Measurements from ENCODE around the gene CLEC1B. TPM values are rescaled to one million over a fixed set of nuclear protein-coding genes. Genes with fewer than 3 reads are reported as not detected.
"Not testable (repeated sequence)": the region's sequence is repeated elsewhere in the genome, so short reads cannot be mapped to it uniquely, and the experiment has no call there.

CLEC1B gene
- total RNA-seq, 2 experiments from 2014 or later, result not detected

GRCh38 chr12:9961106-9961505, 37.8 kb downstream of the CLEC1B start:
- TF ChIP-seq CTCF (IDR thresholded peaks at IDR 0.05), result no peak
- ChIA-PET CTCF (interaction anchor here (2.1 kb wide), 1 partner anchor 211 kb away, joined by 6 read pairs; no protein-coding TSS in a partner anchor), POLR2A (no interaction called here)
- intact Hi-C loops (cut with micrococcal nuclease), result no loop called here
- H3K36me3 Mint-ChIP-seq (ENCODE audit: low read depth), result no peaks in the 10 kb centered on the region
- peaks cover 27% of the 10 kb centered on the region for H3K4me1 Mint-ChIP-seq (ENCODE audit: low read depth)
- no peak overlapping the region for H3K27ac Mint-ChIP-seq
- DNase-seq, result peak; percentile 11
- no peaks in the 10 kb centered on the region for H3K9me3 Mint-ChIP-seq
- H3K4me3 Mint-ChIP-seq, result no peak overlapping the region
- no peaks in the 10 kb centered on the region for H3K27me3 Mint-ChIP-seq
- ATAC-seq, result peak; percentile 55

GRCh38 chr12:9960590-9960989, 38.3 kb downstream of the CLEC1B start:
- no peak for ATAC-seq
- no peak for TF ChIP-seq CTCF (IDR thresholded peaks at IDR 0.05)
- no peak for DNase-seq
- Mint-ChIP-seq H3K27ac (peak overlapping the region; percentile 18), H3K36me3 (ENCODE audit: low read depth) (no peaks in the 10 kb centered on the region), H3K4me1 (ENCODE audit: low read depth) (peaks cover 27% of the 10 kb centered on the region), H3K9me3 (no peaks in the 10 kb centered on the region), H3K4me3 (no peak overlapping the region), H3K27me3 (no peaks in the 10 kb centered on the region)
- intact Hi-C loops (cut with micrococcal nuclease), result no loop called here
- ChIA-PET POLR2A (no interaction called here), CTCF (no interaction called here)

- no peak for DNase-seq
- Mint-ChIP-seq H3K9me3 (no peaks in the 10 kb centered on the region), H3K4me3 (no peak overlapping the region), H3K27me3 (no peaks in the 10 kb centered on the region), H3K36me3 (ENCODE audit: low read depth) (no peaks in the 10 kb centered on the region), H3K4me1 (ENCODE audit: low read depth) (peaks cover 27% of the 10 kb centered on the region), H3K27ac (no peak overlapping the region)
- ChIA-PET POLR2A (interaction anchor here (0.5 kb wide), 1 partner anchor 166 kb away, joined by 3 read pairs; no protein-coding TSS in a partner anchor), CTCF (no interaction called here)
- peak; percentile 49 for ATAC-seq
- no peak for TF ChIP-seq CTCF (IDR thresholded peaks at IDR 0.05)
- intact Hi-C loops (cut with micrococcal nuclease), result no loop called here
Measured at GRCh38 chr12:9957834-9958233, 41.1 kb downstream of the CLEC1B start.

GRCh38 chr12:9952954-9953729, 45.8 kb downstream of the CLEC1B start:
- H3K9me3 Mint-ChIP-seq; ATAC-seq; H3K36me3 Mint-ChIP-seq (ENCODE audit: low read depth); H3K27me3 Mint-ChIP-seq; POLR2A ChIA-PET; DNase-seq; intact Hi-C loops (cut with micrococcal nuclease); H3K27ac Mint-ChIP-seq; CTCF ChIA-PET; H3K4me3 Mint-ChIP-seq: not testable (repeated sequence)
- peaks cover 47% of the 10 kb centered on the region for H3K4me1 Mint-ChIP-seq (ENCODE audit: low read depth)

GRCh38 chr12:9951026-9951675, 47.8 kb downstream of the CLEC1B start:
- H3K9me3 Mint-ChIP-seq, result no peaks in the 10 kb centered on the region
- intact Hi-C loops (cut with micrococcal nuclease), result no loop called here
- H3K4me1 Mint-ChIP-seq (ENCODE audit: low read depth), result peaks cover 40% of the 10 kb centered on the region
- TF ChIP-seq CTCF (IDR thresholded peaks at IDR 0.05), result no peak
- peak; percentile 69 for ATAC-seq
- H3K27ac Mint-ChIP-seq, result peak overlapping the region; percentile 68
- DNase-seq, result peak; percentile 61
- ChIA-PET CTCF (interaction anchor here (1.7 kb wide), 1 partner anchor 153 kb away, joined by 4 read pairs; no protein-coding TSS in a partner anchor), POLR2A (no interaction called here)
- H3K27me3 Mint-ChIP-seq, result no peaks in the 10 kb centered on the region
- H3K4me3 Mint-ChIP-seq, result peak overlapping the region; percentile 31
- no peaks in the 10 kb centered on the region for H3K36me3 Mint-ChIP-seq (ENCODE audit: low read depth)

All from activated CD8-positive, alpha-beta T cell treated with anti-CD3 and anti-CD28 coated beads for 36 hours (primary cell).